HG02678 (cell line): Measurements from ENCODE around the gene AIMP2.
"Not testable (repeated sequence)": the region's sequence is repeated elsewhere in the genome, so short reads cannot be mapped to it uniquely, and the experiment has no call there.

ENCODE experiments used
- ATAC-seq: cut with Tn5 transposase; IDR thresholded peaks from one replicate; pipeline ENCODE4 v1.9.1; 2021; ENCODE audit warnings: mild to moderate bottlenecking, moderate library complexity; ENCODE audit not compliant: unreplicated experiment

Gene AIMP2

DNA sequence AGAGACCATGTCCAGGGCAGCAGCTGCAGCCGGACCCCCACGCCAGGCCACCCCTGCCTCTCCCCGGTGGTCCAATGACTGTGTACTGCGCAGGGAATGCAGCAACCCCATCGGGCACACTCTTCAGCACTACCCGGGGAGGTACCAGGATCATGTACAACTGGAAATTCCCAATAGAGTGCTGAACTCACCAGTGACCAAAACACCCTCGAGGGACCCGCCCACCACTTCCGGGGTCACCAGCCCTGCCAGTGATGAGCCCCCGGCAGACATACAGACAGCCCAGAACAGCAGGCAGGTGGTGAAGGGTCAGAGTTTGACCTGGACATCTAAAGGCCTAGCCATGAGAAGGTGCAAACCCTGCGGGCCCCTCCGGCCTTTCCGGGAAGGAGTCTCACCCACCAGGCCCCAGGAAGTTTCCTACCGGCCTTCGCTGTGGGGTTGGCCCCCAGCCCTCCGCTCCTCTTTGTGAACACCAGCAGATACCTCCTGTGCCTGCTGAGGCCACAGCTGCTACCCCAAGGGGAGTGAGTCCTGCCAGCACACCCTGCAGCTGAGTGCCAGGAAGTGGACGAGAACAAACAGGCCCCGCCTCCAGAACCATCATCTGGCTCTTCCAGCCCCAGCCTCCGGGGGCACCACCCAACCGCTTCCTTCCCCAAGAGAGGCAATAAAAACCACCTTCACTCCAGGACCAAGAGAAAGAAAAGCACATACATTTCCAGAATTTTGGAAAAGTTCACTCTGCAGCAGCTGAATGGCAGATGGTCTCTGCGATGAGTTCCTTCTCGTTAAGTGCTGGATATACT lies 17.1 kb downstream of the AIMP2 start:
- ATAC-seq: peak; percentile 86

DNA sequence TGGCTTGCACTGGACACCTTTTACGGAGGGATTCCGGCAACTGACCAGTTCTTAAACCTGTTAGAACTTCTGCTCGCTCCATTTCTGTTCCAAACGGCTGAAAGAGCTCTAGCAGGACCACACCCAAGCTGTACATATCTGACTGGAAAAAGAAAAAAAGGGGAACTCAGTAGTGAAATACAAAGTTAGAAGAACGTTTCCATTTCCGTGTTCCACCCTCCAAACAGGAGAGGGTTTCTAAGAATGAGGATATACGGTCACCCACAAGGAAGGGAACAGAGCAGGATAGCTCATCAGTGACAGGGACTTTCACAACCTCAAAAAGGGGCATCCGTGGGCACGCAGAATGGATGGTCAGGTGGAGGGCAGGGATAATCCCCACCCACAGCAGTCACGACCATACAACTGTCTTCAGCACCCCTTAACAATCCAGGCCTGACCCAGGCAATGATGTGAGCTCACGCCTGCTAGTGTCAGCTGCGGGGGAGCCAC lies 17.8 kb downstream of the AIMP2 start:
- ATAC-seq: no peak

DNA sequence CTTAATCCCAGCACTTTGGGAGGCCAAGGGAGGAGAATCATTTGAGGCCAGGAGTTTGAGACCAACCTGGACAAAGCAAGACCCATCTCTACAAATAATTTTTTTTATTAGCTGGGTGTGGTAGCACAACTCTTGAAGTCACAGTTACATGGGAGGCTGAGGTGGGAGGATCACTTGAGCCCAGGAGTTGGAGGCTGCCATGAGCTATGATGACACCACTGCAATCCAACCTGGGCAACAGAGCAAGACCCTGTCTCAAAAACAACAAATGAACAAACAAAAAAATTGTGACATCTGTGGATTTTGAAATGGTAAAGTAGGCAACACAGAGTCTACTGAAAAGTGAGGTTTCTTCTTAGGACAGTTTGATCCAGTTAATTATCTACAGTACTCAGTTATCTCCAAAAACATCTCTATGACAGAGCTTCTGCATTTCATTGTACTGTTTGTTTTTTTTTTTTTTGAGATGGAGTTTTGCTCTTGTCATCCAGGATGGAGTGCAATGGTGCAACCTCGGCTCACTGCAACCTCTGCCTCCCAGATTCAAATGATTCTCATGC lies 18.8 kb downstream of the AIMP2 start:
- no peak for ATAC-seq

DNA sequence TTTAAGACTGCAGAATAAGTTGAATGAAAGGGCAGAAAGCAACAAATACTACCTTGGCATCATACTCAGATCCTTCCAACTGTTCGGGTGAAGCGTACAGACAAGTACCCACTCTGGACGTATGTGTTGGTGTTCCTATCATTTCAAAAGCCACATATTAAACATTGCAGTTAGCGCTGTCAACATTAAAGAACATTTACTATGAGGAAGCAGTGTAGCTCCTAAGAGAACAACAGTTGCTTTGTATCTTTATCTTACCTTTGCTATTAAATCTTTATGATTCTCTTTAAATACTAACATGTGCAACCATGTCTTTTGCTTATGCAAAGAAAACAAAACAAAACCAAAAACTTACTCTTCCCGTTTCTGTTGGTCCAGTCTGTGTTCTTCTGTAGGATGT lies 19.5 kb downstream of the AIMP2 start:
- no peak for ATAC-seq

DNA sequence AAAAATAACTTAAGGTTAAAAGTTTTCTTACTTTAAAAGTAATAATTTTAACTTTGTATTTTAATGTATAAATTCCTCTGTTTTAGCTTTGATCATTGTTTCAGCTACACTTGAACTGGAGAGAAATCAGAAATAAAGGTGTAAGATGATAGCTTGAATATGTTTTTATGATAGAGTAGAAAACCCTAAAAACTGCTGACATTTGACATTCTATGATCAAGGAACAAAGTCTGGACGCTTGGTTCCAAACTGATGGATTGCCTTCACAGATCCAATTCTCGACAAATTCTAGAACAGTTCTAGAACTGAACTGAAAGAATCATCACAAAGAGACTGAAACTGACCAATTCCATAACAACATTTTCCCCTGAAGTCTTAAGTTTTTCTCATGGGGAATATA lies 21.9 kb downstream of the AIMP2 start, which contains the start of gene ANKRD61:
TSS of gene ANKRD61 (plus strand) at position 389 of the 400 bp plus-strand sequence. CDS start at position 389, 0 bp downstream.
- ATAC-seq: no peak

DNA sequence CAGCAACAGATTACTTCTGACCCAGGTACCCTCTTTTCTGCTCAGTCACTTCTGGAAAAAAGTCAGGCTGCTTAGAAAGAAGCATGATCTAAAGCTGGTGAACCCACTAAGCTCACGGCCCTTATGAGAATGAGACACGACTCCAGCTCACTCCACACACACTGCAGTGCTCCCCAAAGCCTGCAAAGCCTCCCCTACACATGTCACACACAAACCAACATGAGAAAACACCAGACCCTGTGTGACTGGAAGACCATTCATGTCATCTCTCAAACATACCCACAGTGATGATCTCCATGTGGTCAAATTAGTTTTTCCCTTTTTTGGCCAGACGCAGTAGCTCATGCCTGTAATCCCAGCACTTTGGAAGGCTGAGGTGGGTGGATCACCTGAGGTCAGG lies 22.5 kb downstream of the AIMP2 start:
- ATAC-seq: no peak

DNA sequence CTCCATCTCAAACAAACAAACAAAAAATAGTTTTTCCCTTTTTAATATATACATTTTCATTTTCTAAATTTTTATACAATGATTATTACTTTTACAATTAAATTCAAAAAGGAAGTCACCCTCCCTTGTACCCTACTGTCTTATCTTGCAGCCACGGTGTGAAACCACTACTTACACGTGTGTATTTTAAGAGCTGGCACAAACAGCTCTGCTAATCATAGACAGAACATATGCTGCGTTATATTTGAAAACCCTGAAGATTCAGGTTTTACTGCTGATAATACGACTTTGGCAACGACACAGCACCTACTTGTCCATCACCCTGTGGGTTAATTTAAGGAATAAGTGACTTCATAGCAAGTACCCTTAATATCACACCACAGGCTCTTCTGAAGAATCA lies 23.1 kb downstream of the AIMP2 start:
- no peak for ATAC-seq

DNA sequence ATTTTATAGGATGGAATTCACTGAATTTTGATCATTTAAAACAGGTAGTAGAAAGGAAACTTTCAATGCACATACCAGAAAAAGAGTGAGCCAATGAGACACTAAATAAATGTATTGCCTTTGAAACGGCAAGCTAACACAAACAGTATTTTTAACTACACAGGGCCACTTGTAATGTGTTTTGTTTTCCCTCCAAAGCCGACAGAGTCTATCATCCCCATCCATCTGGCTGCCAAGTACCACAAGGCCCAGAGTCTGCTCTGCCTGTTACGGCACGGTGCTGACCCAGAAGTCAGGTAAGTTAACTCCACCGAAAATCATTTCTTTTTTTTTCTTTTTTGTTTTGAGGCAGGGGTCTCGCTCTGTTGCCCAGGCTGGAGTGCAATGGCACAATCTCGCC lies 23.6 kb downstream of the AIMP2 start:
- no peak for ATAC-seq

DNA sequence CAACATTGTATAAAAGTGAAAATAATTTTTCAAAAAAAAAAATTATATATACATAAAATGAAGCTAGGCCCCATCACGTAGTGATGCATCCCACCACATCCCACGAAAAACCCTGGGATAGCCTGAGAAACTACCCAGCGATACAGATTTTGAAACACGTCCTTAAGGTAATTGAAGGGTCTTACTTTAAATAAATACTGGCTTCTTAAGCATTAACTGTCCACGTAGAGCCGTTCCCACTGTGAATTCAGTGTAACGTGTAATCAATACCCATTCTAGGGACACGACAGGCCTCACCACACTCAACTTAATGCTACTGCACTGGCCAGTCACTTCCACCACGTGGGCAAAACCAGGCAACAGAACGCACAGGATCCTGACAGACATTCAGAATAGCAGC lies 26.1 kb downstream of the AIMP2 start:
- no peak for ATAC-seq

DNA sequence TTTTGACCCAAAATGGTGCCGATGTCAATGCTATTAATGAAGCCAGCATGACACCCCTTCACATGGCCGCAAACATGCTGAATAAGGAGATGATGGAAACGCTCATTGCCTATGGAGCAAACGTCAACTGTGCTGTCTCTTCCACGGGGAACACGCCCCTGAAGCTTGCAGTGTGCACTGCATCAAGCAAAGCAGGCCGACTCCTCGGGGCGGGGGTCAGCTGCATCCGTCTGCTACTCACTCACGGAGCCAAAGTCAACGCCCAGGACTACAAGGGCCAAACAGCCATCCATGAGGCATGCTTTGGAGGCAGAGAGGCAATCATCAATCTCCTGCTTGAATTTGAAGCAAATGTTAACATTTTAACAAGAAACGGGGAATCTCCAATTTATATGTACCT lies 26.6 kb downstream of the AIMP2 start:
- ATAC-seq: no peak

DNA sequence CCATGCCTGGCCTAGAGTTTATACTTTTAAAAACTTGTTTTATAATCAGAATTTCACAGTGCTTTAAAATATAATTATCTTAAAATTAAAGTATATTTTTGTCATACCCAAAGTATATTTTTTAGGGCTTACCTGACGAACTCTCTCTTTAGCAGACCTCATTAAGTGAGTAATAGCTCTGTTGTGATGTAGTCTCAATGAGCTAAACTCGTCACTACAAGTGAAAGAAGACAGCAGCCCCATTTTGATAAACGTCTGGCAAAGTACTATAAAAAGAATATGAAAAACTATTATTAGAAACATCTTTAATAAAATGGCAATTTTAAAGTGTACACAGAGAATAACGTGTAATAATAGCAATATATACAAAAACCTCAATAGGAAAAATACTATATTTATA lies 40.7 kb downstream of the AIMP2 start:
- ATAC-seq: no peak

DNA sequence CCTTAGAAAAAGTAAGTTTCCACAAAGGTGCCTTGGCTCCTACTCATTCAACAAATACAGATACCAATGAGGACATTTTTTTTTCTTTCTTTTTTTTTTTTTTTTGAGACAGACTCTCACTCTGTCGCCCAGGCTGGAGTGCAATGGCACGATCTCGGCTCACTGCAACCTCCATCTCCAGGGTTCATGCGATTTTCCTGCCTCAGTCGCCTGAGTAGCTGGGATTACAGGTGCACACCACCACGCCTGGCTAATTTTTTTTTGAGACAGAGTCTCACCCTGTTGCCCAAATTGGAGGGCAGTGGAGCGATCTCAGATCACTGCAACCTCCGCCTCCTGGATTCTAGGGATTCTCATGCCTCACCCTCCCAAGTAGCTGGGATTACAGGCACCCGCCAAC lies 42.1 kb downstream of the AIMP2 start:
- ATAC-seq: not testable (repeated sequence)

DNA sequence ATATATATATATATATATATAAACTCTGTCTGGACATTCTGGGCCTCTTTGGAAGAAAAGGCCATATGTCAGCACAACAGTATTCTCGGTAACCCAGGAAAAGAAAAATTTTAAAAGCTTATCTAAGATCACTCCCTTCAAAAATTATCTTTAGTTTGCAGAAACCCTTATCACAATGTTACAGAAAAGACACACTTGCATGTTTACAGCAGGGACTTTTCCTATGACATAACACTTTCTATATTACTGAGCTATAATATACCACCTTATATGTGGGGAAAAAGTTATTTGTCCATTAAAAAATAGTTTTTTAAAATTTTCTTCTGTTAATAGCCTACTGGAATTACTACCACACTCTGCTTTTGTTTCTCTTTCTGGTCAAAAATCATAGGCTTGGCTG lies 47.5 kb downstream of the AIMP2 start:
- no peak for ATAC-seq

DNA sequence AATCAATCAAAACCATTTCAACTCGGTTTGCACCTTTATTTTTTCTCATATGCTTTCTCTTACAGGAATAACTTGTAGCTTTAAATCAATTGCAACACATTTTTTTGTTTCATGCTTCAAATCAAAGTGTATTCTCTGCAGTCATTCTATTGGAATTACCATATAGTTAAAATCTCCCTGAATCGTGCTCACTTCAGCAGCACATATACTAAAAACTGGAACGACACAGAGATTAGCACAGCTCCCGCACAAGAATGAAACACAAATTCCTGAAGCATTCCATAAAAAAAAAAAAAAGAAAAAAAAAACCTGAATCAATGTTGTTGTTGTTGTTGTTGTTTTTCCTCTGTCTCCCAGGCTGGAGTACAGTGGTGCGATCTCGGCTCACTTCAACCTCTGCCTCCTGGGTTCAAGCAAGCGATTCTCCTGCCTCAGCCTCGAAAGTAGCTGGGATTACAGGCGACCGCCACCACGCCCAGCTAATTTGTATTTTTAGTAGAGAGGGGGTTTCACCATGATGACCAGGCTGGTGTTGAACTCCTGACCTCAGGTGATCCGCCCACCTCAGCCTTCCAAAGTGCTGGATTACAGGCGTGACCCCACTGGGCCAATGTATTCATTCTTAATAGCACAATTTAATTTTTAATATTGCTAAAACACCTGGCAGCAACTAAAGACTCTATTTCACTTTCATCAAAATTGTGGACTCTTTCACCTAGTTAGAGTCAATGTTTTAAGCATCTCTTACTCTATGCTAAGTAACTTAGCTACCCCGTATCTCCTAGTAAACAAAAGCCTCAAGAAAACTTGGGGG lies 48.5 kb downstream of the AIMP2 start:
- no peak for ATAC-seq

DNA sequence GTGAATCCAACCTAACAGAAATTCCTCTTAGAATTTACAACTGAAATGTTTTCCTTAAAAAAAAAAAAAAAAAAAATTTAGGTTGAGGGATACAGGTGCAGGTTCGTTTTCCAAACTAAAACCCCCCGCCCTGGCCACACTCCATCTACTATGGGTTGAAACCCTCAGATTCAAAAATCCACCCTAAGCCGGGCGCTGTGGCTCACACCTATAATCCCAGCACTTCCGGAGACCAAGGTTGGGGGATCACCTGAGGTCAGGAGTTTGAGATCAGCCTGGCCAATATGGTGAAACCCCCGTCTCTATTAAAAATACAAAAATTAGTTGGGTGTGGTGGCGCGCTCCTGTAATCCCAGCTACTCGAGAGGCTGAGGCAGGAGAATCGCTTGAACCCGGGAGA lies 50.9 kb downstream of the AIMP2 start:
- ATAC-seq: not testable (repeated sequence)

DNA sequence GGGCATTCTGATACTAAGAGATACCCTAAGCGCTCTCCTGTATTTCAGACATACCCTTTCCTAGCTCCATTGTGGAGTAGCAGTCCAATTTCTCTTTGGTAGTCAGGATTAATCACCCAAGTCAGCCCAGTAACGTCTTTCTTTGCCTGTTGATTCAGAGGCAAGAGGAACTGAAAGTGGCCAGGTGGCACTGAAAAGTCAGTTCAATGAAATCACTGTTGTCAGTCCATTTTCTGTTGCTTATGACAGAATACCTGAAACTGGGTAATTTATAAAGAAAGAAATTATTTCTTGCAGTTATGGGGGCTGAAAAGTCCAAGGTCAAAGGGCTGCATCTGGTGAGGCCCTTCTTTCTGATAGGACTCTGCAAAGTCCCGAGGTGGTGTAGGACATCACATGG lies 62.3 kb downstream of the AIMP2 start:
- ATAC-seq: peak; percentile 75
